Glomerular visceral epithelial cell (primary cell): ENCODE data around the gene ZNF619.

Source experiments
- DNase-seq: peaks from one replicate; pipeline ENCODE4 v3.0.0-alpha.2; 2016; ENCODE audit errors: extremely low spot score

Gene ZNF619

GRCh38 chr3:40465111-40465407, 11.9 kb upstream of the ZNF619 start:
- no peak for DNase-seq

GRCh38 chr3:40465456-40465855, 11.5 kb upstream of the ZNF619 start:
- DNase-seq: no peak

GRCh38 chr3:40468018-40468417, 8.9 kb upstream of the ZNF619 start:
- DNase-seq: no peak

GRCh38 chr3:40470701-40471100, 6.2 kb upstream of the ZNF619 start:
- no peak for DNase-seq

GRCh38 chr3:40477666-40478065, 744 bp downstream of the ZNF619 start:
- DNase-seq: no peak

GRCh38 chr3:40487172-40487571, 10.2 kb downstream of the ZNF619 start:
- no peak for DNase-seq

GRCh38 chr3:40490916-40491315, 14.0 kb downstream of the ZNF619 start:
- DNase-seq: no peak

GRCh38 chr3:40494698-40495097, 17.8 kb downstream of the ZNF619 start:
- DNase-seq: no peak

- DNase-seq: no peak
Measured at GRCh38 chr3:40497288-40497687, 20.4 kb downstream of the ZNF619 start.

- no peak for DNase-seq
Measured at GRCh38 chr3:40499952-40500351, 23.0 kb downstream of the ZNF619 start.

- DNase-seq: no peak
Measured at GRCh38 chr3:40502034-40502433, 25.1 kb downstream of the ZNF619 start.

- DNase-seq: peak; percentile 88
Measured at GRCh38 chr3:40504636-40505430, 27.9 kb downstream of the ZNF619 start.

- DNase-seq: peak; percentile 79
Measured at GRCh38 chr3:40505599-40506462, 28.9 kb downstream of the ZNF619 start, which contains the start of gene ZNF620. TSS of gene ZNF620 (plus strand) at chr3:40506039. CDS start at chr3:40506353, 314 bp downstream.

GRCh38 chr3:40511031-40511718, 34.3 kb downstream of the ZNF619 start:
- no peak for DNase-seq

- no peak for DNase-seq
Measured at GRCh38 chr3:40516201-40516600, 39.3 kb downstream of the ZNF619 start.

GRCh38 chr3:40518067-40518466, 41.1 kb downstream of the ZNF619 start:
- DNase-seq: no peak

GRCh38 chr3:40518848-40519247, 41.9 kb downstream of the ZNF619 start:
- no peak for DNase-seq

GRCh38 chr3:40521254-40521653, 44.3 kb downstream of the ZNF619 start:
- DNase-seq: no peak

GRCh38 chr3:40523781-40524180, 46.9 kb downstream of the ZNF619 start:
- no peak for DNase-seq

GRCh38 chr3:40524222-40524567, 47.3 kb downstream of the ZNF619 start:
- no peak for DNase-seq

- DNase-seq: peak; percentile 88
Measured at GRCh38 chr3:40524568-40525285, 47.8 kb downstream of the ZNF619 start, which contains the start of gene ZNF621. TSS of gene ZNF621 (plus strand) at chr3:40524960. CDS start at chr3:40525841, 881 bp downstream.

GRCh38 chr3:40528426-40528825, 51.5 kb downstream of the ZNF619 start:
- no peak for DNase-seq
